K562 (cell line): ENCODE results near the gene ABCB9. TPM values are rescaled to one million over a fixed set of nuclear protein-coding genes. Genes with fewer than 3 reads are reported as not detected.

Experiments used
- ATAC-seq: fragments of 200-7000 bp; cut with Tn5 transposase; 3 replicates; pipeline ENCODE4 v1.9.1; 2020; ENCODE audit warnings: moderate library complexity
- BruUV-seq: library from RNA; stranded (reverse); fragments of 400-500 nt; replicated peaks from 2 replicates; lab custom pipeline; 2021; lab: Mats Ljungman, UMichigan
- CTCF ChIA-PET: fragments of 300-600 bp; formaldehyde crosslinking; extraction: SDS; loops from one replicate; lab custom pipeline; 2021; ENCODE audit warnings: low intra/inter-chr PET ratio; lab: Yijun Ruan, JAX
- POLR2A ChIA-PET: fragments of 300-600, 350-650 bp; sonication (Branson Sonifier 250); formaldehyde crosslinking; extraction: SDS; loops from one replicate; lab custom pipeline; 2021; ENCODE audit warnings: antibody characterized with exemption, inconsistent platforms; lab: Yijun Ruan, JAX
- DNase-seq, 4 experiments: peaks; one replicate each; pipeline versions ENCODE4 v3.0.0 to v3.0.0-alpha.2; 2011 to 2018; ENCODE audit warnings: low spot score in 3 of 4, mixed read lengths in 3 of 4; ENCODE audit errors: extremely low read depth in 1 of 4
- FAIRE-seq: peaks from 2 replicates; lab custom pipeline; 2011; peaks lifted over from hg19 to GRCh38; lab: Jason Lieb, UNC
- H2AFZ ChIP-seq: 2 replicates; pipeline ENCODE4 v1.6.0; 2011; ENCODE audit warnings: low read depth, low read length, control low read depth, inconsistent platforms
- H3K27ac ChIP-seq: fragments of 200-600 bp; 3 replicates; pipeline ENCODE4 v1.8.0; 2011; ENCODE audit warnings: low read depth, mild to moderate bottlenecking, control low read depth, inconsistent platforms, low read length, moderate library complexity, mixed read lengths; ENCODE audit errors: extremely low read depth
- H3K27me3 ChIP-seq, 2 experiments: fragments of 300-600 bp in 1 of 2; 2 replicates in 1 of 2; 3 replicates in 1 of 2; pipeline versions ENCODE4 v1.6.0 to v1.8.0; 2011; ENCODE audit warnings: inconsistent platforms in 2 of 2, low read length in 2 of 2, mild to moderate bottlenecking in 1 of 2, mixed read lengths in 1 of 2, moderate library complexity in 1 of 2; ENCODE audit not compliant: control insufficient read depth in 2 of 2, insufficient read depth in 2 of 2
- H3K36me3 ChIP-seq: fragments of 300-600 bp; 3 replicates; pipeline ENCODE4 v1.8.0; 2011; ENCODE audit warnings: mild to moderate bottlenecking, low read length, inconsistent platforms; ENCODE audit not compliant: control insufficient read depth, insufficient read depth
- H3K4me1 ChIP-seq, 2 experiments: fragments of 200-600 bp in 1 of 2; replicated peaks in 1 of 2; 2 replicates in 1 of 2; 3 replicates in 1 of 2; pipeline versions ENCODE4 v1.5.1 to v1.8.0; 2011; ENCODE audit warnings: inconsistent platforms in 2 of 2, low read length in 2 of 2, mild to moderate bottlenecking in 1 of 2, mixed read lengths in 1 of 2, moderate library complexity in 1 of 2; ENCODE audit not compliant: control insufficient read depth in 2 of 2, insufficient read depth in 2 of 2
- H3K4me2 ChIP-seq: 2 replicates; pipeline ENCODE4 v1.6.1; 2011; ENCODE audit warnings: low read length, control low read depth, inconsistent platforms, mixed read lengths; ENCODE audit not compliant: insufficient read depth
- H3K4me3 ChIP-seq: fragments of 200-600 bp; sonication (generic), shearing (Covaris generic); 2 replicates; pipeline ENCODE4 v1.5.1; 2016; ENCODE audit warnings: control low read depth, inconsistent platforms
- H3K79me2 ChIP-seq: fragments of 200-600 bp; 3 replicates; pipeline ENCODE4 v1.8.0; 2011; ENCODE audit warnings: low read length, inconsistent platforms; ENCODE audit not compliant: control insufficient read depth, insufficient read depth
- H3K9ac ChIP-seq, 2 experiments: 2 replicates each; pipeline versions ENCODE4 v1.6.0 to v1.6.1; 2011; ENCODE audit warnings: low read depth in 2 of 2, low read length in 2 of 2, control low read depth in 1 of 2, inconsistent platforms in 1 of 2, mild to moderate bottlenecking in 1 of 2, mixed read lengths in 1 of 2; ENCODE audit not compliant: insufficient read depth in 1 of 2
- H3K9me1 ChIP-seq: one replicate; pipeline ENCODE4 v1.6.0; 2011; ENCODE audit warnings: inconsistent platforms, mild to moderate bottlenecking, low read length, moderate library complexity; ENCODE audit not compliant: control insufficient read depth, insufficient read depth
- H3K9me3 ChIP-seq: replicated peaks from 2 replicates; pipeline ENCODE4 v1.5.1; 2011; ENCODE audit warnings: low read depth, low read length, inconsistent platforms; ENCODE audit not compliant: control insufficient read depth, insufficient read depth
- H4K20me1 ChIP-seq: replicated peaks from 2 replicates; pipeline ENCODE4 v1.6.1; 2011; ENCODE audit warnings: low read length, inconsistent platforms, mixed read lengths; ENCODE audit not compliant: control insufficient read depth, insufficient read depth
- ATF1 ChIP-seq, 2 experiments: fragments of 450-650 bp in 1 of 2; IDR thresholded peaks; 2 replicates each; pipeline ENCODE4 v1.6.1; 2016; ENCODE audit warnings: missing compliant biosample characterization in 1 of 2, missing genetic modification characterization in 1 of 2
- CEBPB ChIP-seq: fragments of 450-650 bp; IDR thresholded peaks from 2 replicates; pipeline ENCODE4 v1.6.1; 2016; ENCODE audit warnings: missing genetic modification characterization, missing compliant biosample characterization
- CTBP1 ChIP-seq: fragments of 450-650 bp; IDR thresholded peaks from 2 replicates; pipeline ENCODE4 v1.6.1; 2016; ENCODE audit warnings: borderline replicate concordance
- FOXJ3 ChIP-seq: sonication (generic); formaldehyde crosslinking; IDR thresholded peaks from 2 replicates; pipeline ENCODE4 v1.4.0; 2020; ENCODE audit warnings: mild to moderate bottlenecking, missing genetic modification reagents
- HEY1 ChIP-seq: fragments of 250-450 bp; sonication (Bioruptor Pico); IDR thresholded peaks from 2 replicates; pipeline ENCODE4 v1.5.0; 2020; ENCODE audit warnings: mild to moderate bottlenecking, moderate library complexity, borderline replicate concordance
- RUNX1 ChIP-seq: sonication (generic); IDR thresholded peaks from 2 replicates; pipeline ENCODE4 v1.6.1; 2016; ENCODE audit warnings: antibody characterized with exemption, low read depth
- SP2 ChIP-seq: IDR thresholded peaks from 2 replicates; pipeline ENCODE4 v1.6.1; 2011; ENCODE audit warnings: mild to moderate bottlenecking, low read depth, low read length, moderate library complexity; ENCODE audit not compliant: poor library complexity, severe bottlenecking; ENCODE audit errors: extremely low read depth
- THAP7 ChIP-seq: fragments of 250-450 bp; sonication (Bioruptor Pico); IDR thresholded peaks from 2 replicates; pipeline ENCODE4 v1.5.0; 2021
- U2AF1 ChIP-seq: fragments of 200-400 bp; formaldehyde crosslinking; optimal IDR thresholded peaks from 2 replicates; pipeline ENCODE3; 2017; ENCODE audit warnings: mild to moderate bottlenecking, low read depth, low read length, moderate library complexity
- ZKSCAN3 ChIP-seq: fragments of 250-450 bp; sonication (Bioruptor Pico); IDR thresholded peaks from 2 replicates; pipeline ENCODE4 v1.4.0; 2020
- WGBS: fragments of 100-300 bp; shearing (Covaris generic); methylation state at CpG from one replicate; pipeline ENCODE4 v1.1.6; 2016; ENCODE audit warnings: low coverage, mixed read lengths; ENCODE audit not compliant: insufficient coverage; ENCODE audit errors: missing lambda C conversion rate; 5-methylcytosine and 5-hydroxymethylcytosine counted together
- in situ Hi-C: fragments of 300-500 bp; cut with MboI; formaldehyde crosslinking; loops from 4 replicates; pipeline ENCODE4 v1.15.0; 2018; ENCODE audit warnings: inconsistent platforms, mixed read lengths
- intact Hi-C: fragments of 100-400 bp; cut with micrococcal nuclease; formaldehyde crosslinking; loops from 2 replicates; pipeline ENCODE4 v1.14.2; 2022
- polyA plus RNA-seq, 8 experiments: library from polyadenylated mRNA; depleted of rRNA in 4 of 8; stranded (reverse) in 5 of 8; unstranded in 3 of 8; fragments of >200 nt; fragmentation: Nextera tagmentation in 2 of 8; fragmentation: Illumina TruSeq in 1 of 8; extraction: Ambion mirVana in 2 of 8; extraction: Trizol in 1 of 8; gene quantifications; 2 replicates each; pipeline versions ENCODE4 v1.2.1 to v1.2.3, GENCODE V29; 2011 to 2014; ENCODE audit warnings: inconsistent platforms in 1 of 8, missing spikeins in 1 of 8
- total RNA-seq, 7 experiments: library from RNA; depleted of rRNA in 6 of 7; stranded (reverse); fragments of >200 nt in 6 of 7; fragmentation: Illumina TruSeq in 2 of 7; extraction: Trizol in 2 of 7; gene quantifications; 2 replicates each; pipeline versions ENCODE4 v1.2.1 to v1.2.3, GENCODE V29; 2011 to 2021; ENCODE audit warnings: low replicate concordance in 1 of 7
- TF ChIP-seq, protein P1 (sequence below): fragments of 200-400 bp; formaldehyde crosslinking; IDR thresholded peaks from 2 replicates; pipeline ENCODE4 v1.6.1; 2017; ENCODE audit warnings: mild to moderate bottlenecking, low read depth, low read length, moderate library complexity
- TF ChIP-seq, protein P2 (sequence below): fragments of 450-650 bp; formaldehyde crosslinking; IDR thresholded peaks from 2 replicates; pipeline ENCODE4 v1.4.0; 2020; ENCODE audit warnings: mild to moderate bottlenecking, mixed read lengths

ABCB9 gene
- total and polyA plus RNA-seq, 9 of the 15 experiments (the other 6 are each of a cell fraction or from before 2014, with no cell fraction given), result 0.20 to 12.6 (median 6.2) TPM

DNA sequence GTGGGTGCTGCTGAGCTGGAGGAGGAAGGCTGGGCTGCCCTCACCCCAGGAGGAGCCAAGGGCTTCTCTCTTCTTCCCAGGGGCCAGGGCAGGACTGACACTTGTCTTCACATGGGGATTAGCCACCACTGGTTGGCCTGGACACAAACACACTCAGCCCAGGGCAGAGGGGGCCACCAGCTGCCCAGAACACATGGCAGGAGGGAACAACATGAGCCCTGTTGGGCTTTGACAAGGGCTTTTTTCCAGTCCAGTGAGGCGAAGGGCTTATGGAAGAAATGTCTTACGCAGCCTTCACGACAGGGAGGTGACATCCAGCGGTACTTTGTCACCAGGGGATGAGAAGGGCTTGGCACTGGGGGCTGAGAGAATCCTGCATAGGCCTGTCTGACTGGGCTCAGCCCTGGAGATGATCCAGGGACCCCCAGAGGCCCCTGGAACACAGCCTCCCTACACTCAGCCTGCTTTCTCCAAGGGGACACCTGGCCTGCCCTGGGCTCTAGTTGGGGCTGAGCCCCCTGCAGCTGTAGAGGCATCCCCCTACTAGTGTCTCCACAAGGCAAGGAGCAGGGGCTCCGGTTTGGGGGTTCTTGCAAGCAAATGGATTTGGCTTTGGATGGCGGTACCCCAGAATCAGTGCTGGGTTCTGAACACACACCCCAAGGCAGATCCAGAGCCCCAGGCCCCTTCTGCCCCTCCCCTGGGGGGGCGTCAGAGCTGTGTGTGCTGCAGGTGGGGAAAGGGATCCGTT, 33.1 kb upstream of the ABCB9 start:
- peak overlapping the region in 1 of 2 experiments; percentile 86; a peak in 2 of 4 replicates for H3K9ac ChIP-seq
- ChIA-PET CTCF (no interaction called here), POLR2A (interaction anchor here (0.6 to 1.2 kb wide), 7 partner anchors 9 to 851 kb away, joined by 3 to 5 read pairs (median 3); partner anchors contain the start of genes MPHOSPH9, MTRFR and OGFOD2)
- H2AFZ ChIP-seq, result peak overlapping the region; percentile 60; the same call in 1 of the 2 replicates
- no peaks in the 10 kb centered on the region for H3K36me3 ChIP-seq
- H4K20me1 ChIP-seq, result no peaks in the 10 kb centered on the region
- H3K4me2 ChIP-seq, result no peak overlapping the region
- H3K9me1 ChIP-seq, result no peaks in the 10 kb centered on the region
- H3K79me2 ChIP-seq, result no peaks in the 10 kb centered on the region
- H3K4me3 ChIP-seq, result no peak overlapping the region
- DNase-seq, result no peak
- intact Hi-C loops, result no loop called here
- H3K9me3 ChIP-seq, result no peaks in the 10 kb centered on the region
- in situ Hi-C loops, result no loop called here
- no peaks in the 10 kb centered on the region for H3K27me3 ChIP-seq
- peaks cover 13 to 33% of the 10 kb centered on the region in 2 experiments for H3K4me1 ChIP-seq
- BruUV-seq, result no TSS peak
- no peak overlapping the region for H3K27ac ChIP-seq
- TF ChIP-seq ATF1 (CRISPR knock-in tag; IDR thresholded peaks at IDR 0.05) (no peak), ATF1 (tag; IDR thresholded peaks at IDR 0.05) (no peak), ZKSCAN3 (CRISPR knock-in tag) (no peak), SP2 (no peak), HEY1 (no peak), RUNX1 (no peak), CEBPB (no peak), FOXJ3 (no peak), U2AF1 (no peak), THAP7 (no peak), CTBP1 (no peak)
- TF ChIP-seq, protein P1, sequence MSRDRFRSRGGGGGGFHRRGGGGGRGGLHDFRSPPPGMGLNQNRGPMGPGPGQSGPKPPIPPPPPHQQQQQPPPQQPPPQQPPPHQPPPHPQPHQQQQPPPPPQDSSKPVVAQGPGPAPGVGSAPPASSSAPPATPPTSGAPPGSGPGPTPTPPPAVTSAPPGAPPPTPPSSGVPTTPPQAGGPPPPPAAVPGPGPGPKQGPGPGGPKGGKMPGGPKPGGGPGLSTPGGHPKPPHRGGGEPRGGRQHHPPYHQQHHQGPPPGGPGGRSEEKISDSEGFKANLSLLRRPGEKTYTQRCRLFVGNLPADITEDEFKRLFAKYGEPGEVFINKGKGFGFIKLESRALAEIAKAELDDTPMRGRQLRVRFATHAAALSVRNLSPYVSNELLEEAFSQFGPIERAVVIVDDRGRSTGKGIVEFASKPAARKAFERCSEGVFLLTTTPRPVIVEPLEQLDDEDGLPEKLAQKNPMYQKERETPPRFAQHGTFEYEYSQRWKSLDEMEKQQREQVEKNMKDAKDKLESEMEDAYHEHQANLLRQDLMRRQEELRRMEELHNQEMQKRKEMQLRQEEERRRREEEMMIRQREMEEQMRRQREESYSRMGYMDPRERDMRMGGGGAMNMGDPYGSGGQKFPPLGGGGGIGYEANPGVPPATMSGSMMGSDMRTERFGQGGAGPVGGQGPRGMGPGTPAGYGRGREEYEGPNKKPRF, result no peak
- TF ChIP-seq, protein P2, sequence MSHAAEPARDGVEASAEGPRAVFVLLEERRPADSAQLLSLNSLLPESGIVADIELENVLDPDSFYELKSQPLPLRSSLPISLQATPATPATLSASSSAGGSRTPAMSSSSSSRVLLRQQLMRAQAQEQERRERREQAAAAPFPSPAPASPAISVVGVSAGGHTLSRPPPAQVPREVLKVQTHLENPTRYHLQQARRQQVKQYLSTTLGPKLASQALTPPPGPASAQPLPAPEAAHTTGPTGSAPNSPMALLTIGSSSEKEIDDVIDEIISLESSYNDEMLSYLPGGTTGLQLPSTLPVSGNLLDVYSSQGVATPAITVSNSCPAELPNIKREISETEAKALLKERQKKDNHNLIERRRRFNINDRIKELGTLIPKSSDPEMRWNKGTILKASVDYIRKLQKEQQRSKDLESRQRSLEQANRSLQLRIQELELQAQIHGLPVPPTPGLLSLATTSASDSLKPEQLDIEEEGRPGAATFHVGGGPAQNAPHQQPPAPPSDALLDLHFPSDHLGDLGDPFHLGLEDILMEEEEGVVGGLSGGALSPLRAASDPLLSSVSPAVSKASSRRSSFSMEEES (CRISPR knock-in tag), result no peak
- no peak for ATAC-seq
- WGBS, result 70% methylated on average over 7 of the region's 8 CpGs
- no peak for FAIRE-seq
